Posterior vena cava (tissue), 2 donors: Measurements from ENCODE around the gene FLII. TPM values are rescaled to one million over a fixed set of nuclear protein-coding genes. Genes with fewer than 3 reads are reported as not detected.
"Not testable (repeated sequence)": the region's sequence is repeated elsewhere in the genome, so short reads cannot be mapped to it uniquely, and the experiment has no call there.

ENCODE experiments used
- DNase-seq: peaks from one replicate; pipeline ENCODE4 v3.0.0-alpha.2; 2020; ENCODE audit warnings: low spot score
- intact Hi-C, 2 donors: fragments of 100-400 bp; cut with DNase I; formaldehyde crosslinking; loops; one replicate each; pipeline versions ENCODE4 v1.14.1 to v1.14.2; 2022 to 2023
- long read RNA-seq, 2 donors: library from polyadenylated mRNA; unstranded; transcript quantifications; one replicate each; pipeline ENCODE4 v2.0.0, GENCODE V29; 2020 to 2021
- total RNA-seq, 2 donors: library from RNA; stranded (reverse); fragmentation: NEBNext Ultra II Directional; extraction: Animal tissue kit (Norgen Biotek cat#: 25700); gene quantifications; one replicate each; pipeline ENCODE4 v1.2.1, GENCODE V29; 2021
- donor health status: DM: yes; HTN: yes; CAD: no.
- donor health status: DM: yes; HTN: yes; CAD: no.

The FLII gene
- 100 to 1,000 TPM; 275 to 418 TPM for total RNA-seq
- long read RNA-seq, donor 1, full-length matches to known transcripts: 23 of 95 reads
- long read RNA-seq, donor 1, partial matches to known transcripts: 43 of 95 reads
- long read RNA-seq, donor 1, other reads (novel, unspliced or antisense): 29 of 95 reads
- long read RNA-seq, donor 2, full-length matches to known transcripts: 25 of 257 reads
- long read RNA-seq, donor 2, partial matches to known transcripts: 202 of 257 reads
- long read RNA-seq, donor 2, other reads (novel, unspliced or antisense): 30 of 257 reads

DNA sequence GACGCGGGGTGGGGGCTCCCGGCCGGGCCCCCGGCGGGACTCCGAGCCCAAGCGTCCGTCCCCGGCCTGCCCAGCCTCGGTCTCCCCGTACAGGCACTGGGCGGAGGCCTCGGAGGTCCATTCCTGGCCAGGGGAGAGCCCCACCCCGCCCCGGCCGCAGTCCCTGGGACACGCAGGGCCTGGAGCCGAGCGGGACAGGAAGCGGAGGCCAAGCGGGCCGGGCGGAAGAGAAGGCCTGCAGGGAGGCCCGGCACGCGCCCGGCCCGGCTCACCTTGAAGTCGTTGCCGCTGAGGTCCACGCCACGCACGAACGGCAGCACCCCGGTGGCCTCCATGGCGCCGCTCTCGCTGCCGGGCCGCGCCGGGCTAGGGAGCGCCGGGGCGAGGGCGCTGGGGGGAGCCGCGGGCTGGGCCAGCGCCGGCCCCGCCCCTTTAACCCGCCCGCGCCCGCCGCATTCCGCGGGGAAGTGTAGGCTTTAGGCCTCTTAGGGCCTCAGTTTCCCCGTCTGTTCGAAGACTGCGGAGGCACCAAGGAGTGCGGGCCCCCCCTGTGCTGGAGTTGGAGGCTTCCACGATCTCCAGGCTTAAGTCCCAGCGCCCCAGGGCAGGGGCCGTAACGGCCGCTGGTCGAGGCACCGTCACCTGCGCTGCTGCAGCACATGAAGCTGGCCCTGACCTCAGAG lies at the start of gene FLII:
Gene FLII (minus strand): TSS at position 383 of the 683 bp plus-strand sequence. CDS start 48 bp downstream, at position 335.
- intact Hi-C loops: no loop called here
- DNase-seq: no peak

DNA sequence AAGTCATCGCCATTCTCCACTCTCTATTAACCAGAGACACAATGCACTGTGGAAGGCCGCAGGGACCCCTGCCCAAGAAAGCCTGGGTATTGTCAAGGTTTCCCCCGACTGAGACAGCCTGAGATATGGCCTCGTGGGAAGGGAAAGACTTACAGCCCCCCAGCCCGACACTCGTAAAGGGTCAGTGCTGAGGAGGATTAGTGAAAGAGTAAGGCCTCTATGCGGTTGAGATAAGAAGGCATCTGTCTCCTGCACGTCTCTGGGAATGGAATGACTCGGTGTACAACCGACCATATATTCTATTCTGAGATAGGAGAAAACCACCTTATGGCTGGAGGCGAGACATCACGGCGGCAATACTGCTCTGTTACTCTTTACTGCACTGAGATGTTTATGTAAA lies 44.7 kb upstream of the FLII start:
- intact Hi-C loops, DNase-seq: not testable (repeated sequence)

DNA sequence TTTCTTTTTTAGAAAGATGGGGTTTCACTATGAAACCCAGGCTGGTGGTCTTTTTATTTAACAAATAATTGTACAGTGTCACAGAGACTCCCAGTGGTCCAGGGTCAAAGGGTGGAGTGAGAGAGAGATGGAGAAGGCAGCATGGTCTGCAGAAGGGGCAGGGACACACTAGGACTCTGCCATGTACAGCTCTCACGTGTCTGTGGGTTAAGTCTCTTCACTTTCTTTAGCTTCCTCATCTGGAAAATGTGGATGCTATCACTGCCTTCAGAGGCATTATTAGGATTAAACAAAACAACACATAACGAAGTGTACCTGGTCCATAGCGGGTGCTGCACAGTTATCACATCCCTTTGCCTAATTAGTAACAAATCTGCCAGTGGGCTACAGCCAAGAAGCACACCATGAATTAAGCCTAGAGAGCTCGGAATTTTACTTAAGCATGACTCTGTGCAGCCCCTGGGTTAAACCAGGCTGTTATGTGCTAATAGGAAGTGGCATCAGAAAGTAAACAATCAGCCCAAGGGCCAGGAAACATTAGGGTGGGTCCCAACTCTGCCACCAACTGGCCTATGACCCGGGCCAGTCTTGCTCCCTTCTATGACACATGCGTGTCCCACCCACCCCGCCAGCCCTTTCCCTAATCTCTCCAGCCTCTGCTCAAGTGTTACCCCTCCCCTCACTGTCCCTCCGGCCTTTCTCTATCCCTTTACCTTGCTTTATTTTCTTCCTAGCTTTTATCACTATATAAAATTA lies 42.4 kb upstream of the FLII start:
- intact Hi-C loops: no loop called here
- DNase-seq: no peak

DNA sequence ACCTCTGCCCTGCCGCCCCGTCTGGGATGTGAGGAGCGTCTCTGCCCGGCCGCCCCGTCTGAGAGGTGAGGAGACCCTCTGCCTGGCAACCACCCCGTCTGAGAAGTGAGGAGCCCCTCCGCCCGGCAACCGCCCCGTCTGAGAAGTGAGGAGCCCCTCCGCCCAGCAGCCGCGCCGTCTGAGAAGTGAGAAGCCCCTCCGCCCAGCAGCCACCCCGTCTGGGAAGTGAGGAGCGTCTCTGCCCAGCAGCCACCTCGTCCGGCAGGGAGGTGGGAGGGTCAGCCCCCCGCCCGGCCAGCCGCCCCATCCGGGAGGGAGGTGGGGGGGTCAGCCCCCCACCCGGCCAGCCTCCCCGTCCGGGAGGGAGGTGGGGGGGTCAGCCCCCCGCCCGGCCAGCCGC lies 39.5 kb upstream of the FLII start:
- intact Hi-C loops: loop anchor here in 1 of 2 donors (5.0 kb wide), 1 partner anchor 351 kb away; no protein-coding TSS in a partner anchor
- DNase-seq: not testable (repeated sequence)

DNA sequence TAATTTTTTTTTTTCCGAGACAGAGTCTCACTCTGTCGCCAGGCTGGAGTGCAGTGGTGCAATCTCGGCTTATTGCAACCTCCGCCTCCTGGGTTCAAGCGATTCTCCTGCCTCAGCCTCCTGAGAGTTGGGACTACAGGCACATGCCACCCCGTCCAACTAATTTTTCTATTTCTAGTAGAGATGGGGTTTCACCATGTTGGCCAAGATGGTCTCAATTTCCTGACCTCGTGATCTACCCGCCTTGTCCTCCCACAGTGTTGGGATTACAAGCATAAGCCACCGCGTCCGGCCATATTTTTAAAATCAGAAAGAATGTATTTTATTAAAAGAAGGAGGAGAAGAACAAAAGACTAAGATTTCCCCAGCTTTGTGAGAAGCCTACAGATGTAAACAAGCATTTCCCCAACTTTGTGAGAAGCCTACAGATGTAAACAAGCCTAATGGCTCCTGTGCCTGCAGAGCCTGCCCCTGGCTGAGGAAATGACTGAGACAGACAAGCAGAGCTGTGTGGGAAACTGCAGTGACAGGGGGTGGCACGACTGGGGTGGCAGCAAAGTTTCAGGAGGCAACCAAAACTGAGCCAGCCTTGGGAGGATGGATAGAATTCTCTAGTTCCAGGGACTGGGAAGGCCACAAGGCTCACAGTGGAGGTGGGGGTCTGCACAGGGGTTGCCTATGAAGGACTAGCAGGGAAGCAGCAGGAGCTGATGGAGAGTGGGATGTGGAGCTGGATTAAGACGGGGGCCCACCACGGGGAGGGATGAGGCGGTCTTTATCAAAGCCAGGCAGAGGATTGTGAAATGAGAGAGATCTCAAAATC lies 33.4 kb upstream of the FLII start:
- DNase-seq: peak; percentile 41
- intact Hi-C loops: no loop called here

DNA sequence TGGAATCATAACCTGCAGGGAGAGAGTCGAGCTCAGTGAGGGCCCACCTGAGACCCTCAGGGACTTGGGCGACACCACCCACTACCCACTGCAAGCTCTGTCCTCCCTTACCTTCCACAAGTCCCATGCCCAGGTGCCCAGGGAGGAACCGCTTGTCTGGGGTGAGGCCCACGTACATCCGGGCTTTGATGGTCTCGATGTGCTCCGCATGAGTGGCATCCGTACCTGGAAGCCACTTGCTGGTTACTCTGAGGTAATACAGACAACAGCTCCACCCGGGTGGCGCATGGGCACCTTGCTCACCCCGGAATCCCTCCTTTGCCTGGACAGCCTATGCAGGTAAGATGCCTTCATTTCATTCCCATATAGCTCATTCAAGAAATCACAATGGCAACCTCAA lies 26.8 kb upstream of the FLII start:
- no peak for DNase-seq
- intact Hi-C loops: no loop called here

DNA sequence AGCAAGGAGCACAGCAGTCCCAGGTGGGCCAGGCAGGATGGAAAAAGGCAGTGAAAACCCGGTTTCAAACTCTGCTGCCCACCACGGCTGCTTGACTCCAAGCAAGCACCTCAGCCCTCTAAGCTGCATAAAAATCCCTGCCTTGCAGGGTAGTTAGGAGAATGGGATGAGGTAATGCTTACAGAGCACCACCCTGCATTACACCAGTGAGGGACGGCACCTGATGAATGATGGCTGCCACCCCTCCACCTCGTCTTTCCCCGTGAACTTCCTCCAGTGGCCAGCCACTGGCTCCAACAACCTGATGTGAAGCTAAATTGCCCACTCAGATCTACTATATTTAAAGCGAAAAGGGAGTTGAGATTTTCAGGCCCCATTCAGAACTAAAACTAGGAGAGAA lies 23.2 kb upstream of the FLII start:
- intact Hi-C loops: no loop called here

DNA sequence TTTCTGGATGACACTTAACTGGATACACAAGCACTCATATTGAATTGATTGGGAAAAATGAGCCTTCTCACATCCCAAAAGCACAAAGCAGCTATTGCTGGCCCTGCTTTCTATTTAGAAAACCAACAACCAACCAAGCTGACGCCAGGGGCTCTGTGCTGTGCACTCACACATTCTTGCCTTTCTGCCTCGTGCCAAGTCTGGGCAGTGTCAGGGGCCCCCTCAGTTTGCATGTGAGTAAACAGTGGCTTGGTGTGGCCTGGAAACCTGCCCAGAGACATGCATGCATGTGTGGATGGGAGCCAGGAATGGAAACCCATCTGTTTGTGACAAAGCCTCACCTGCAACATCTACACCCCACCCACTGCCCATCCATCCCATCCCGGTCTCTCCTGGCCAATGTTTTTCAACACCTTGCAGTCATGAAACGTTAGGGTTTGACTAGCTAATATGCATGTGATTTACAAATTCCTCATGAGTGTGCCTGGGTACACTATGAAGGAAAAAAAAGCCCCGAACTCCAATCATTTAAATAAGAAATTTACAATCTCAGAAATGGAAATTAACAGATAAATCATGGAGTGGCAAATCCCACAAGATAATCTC lies 22.3 kb upstream of the FLII start:
- no peak for DNase-seq
- intact Hi-C loops: no loop called here

More for the DNA sequence above, 23.2 kb upstream of the FLII start:
- DNase-seq: no peak

DNA sequence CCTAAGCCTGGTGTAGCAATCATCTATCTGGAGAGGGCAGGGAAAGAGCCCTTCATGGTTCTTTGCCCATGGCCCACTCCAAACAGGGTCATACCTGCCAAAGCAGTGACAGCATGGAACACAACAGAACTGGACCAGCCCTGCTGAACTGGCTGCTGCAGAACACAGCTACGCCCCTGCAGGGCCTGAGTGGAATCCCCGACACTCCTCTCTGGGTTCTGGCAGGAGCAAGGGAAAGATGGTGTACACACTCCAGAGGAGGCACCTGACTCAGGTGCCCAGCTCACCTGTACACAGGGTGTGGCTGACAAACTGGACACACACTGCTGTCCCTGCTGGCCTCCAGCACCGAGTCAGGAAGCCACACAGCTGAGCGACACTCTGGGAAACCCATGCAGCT lies 21.7 kb upstream of the FLII start:
- intact Hi-C loops: no loop called here
- DNase-seq: no peak

DNA sequence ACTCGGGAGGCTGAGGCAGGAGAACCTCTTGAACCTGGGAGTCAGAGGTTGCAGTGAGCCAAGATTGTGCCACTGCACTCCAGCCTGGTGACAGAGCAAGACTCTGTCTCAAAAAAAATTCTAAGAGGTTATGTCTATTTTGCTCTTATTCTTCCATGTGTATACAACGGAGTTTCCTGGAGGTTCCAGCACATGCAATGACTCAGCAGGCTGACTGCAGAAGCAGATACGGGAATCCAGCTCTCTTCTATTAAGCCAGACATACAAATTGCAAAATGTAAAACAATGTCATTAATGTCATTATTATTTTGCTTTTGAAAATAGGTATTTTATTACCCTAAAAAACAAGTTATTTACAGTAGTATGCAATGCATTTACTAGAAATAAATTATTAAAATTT lies 20.3 kb upstream of the FLII start:
- intact Hi-C loops: no loop called here

DNA sequence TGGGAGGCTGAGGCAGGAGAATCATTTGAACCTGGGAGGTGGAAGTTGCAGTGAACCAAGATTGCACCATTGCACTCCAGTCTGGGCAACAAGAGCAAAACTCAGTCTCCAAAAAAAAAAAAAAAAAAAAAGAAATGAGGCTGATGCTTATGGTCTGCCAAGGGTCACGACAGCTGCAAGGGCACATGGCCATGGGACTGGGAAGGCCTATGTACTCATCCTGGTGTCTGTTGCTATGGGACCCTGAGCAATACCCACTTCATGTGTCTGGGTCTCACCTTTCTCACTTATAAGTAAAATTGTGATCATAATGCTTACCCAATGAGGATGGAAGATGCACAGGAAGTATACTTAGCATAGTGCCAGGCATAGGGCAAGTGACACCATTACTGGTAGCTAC lies 18.5 kb upstream of the FLII start:
- intact Hi-C loops: no loop called here
- DNase-seq: no peak

More for the DNA sequence above, 20.3 kb upstream of the FLII start:
- no peak for DNase-seq

DNA sequence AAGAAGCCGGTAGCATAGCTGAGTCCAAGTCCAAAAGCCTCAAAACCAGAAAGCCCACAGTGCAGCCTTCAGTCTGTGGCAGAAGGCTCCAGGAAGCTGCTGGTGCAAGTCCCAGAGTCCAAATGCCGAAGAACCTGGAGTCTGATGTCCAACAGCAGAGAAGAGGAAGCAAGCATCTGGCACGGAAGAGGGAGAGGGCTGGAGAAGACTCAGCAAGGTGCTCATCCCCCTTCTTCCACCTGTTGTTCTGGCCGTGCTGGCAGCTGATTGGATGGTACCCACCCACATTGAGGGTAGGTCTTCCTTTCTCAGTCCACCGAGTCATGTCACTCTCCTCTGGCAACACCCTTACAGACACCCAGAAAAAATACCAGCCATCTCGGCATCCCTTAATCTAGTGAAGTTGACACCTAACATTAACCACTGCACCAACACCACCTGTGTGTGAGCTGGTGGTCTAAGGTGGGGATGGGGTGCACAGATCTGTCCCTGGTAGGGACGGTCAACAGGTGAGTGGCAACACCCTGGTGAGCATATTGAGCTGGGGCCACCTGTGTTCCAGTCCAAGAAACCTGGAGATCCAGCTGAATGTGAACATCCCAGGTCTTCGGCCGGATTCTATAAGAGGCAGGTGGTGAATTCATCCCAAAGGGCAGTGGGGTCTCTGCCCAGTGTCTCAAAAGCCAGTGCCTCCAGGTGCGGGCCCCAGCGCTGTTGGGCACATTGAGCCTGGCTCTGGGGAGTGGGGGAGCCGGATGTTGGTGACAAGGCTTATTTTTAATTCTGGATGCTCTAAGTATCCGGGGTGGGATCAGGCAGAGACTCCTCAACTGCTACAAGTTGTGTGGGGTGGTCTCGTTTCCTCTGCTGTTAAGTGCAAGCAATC lies 11.8 kb upstream of the FLII start:
- intact Hi-C loops: no loop called here
- DNase-seq: no peak

DNA sequence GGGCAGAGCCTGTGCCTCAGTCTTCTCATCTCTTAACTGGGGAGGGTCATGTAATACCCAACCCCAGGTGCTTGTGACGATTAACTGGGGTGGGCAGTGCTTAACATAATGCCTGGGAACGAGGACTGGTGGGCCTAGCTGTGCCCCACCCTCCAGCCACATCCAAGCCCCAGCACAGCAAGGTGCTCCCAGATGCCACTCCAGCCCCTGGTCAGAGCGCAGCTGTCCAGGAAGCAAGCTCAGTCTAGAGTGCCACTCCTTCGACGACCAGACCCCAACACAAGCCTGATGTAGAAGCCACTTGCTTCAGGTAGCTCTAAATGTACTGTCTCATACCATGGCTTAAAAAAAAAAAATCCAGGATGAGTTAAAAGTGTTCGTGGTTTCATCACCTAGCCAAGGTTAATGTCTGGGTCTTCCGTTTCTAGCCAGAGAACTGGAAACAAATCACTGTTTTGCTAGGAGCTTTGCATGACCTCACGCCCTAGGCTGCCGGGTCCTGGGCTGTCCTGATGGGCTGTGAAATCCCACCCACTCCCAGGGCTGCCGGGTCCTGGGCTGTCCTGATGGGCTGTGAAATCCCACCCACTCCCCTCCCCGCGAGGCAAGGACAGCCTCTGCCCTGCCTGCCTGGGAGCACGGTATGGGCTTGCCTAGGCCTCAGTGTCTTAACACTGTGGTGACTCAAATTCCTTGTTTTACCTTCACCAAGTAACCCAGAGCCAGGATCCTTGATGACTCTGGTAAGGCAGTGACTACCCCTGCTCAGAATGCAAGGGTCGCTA lies 9.6 kb upstream of the FLII start:
- intact Hi-C loops: no loop called here
- no peak for DNase-seq

DNA sequence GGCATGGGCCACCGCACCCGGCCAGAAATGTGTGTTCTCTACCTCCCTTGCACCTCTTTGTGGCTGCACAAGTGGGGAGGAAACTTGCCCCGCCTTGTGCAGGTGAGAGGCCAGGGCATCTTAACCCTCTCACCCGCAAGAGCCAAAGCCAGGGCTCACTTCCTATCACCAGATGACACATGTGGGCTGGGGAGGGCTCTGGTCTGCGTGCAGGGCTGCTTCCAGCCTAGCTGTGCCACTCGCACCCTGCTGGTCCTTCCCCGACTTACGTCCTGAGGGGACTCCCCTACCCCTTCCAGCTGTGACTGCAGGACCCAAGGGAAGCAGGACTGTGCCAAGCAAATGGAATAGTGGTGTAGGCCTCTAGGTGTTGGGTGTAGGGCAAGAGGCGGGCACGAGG lies 8.8 kb upstream of the FLII start:
- DNase-seq: no peak
- intact Hi-C loops: no loop called here

DNA sequence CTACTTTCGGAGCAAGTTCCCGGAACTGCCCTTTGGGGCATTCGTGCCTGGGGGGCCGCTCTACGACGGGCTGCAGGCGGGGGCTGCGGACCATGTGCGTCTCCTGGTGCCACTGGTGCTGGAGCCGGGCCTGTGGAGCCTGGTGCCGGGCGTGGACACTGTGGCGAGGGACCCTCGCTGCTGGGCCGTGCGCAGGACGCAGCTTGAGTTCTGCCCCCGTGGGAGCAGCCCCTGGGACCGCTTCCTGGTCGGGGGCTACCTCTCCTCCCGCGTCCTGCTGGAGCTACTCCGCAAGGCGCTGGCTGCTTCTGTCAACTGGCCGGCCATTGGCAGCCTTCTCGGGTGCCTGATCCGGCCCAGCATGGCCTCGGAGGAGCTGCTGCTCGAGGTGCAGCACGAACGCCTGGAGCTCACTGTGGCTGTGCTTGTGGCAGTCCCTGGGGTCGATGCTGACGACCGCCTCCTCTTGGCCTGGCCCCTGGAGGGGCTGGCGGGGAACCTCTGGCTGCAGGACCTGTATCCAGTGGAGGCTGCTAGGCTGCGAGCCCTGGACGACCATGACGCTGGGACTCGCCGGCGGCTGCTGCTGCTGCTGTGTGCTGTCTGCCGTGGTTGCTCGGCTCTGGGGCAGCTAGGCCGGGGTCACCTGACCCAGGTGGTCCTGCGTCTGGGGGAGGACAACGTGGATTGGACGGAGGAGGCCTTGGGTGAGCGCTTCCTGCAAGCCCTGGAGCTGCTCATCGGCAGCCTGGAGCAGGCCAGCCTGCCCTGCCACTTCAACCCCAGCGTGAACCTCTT lies 5.5 kb upstream of the FLII start:
- intact Hi-C loops: no loop called here
- no peak for DNase-seq

DNA sequence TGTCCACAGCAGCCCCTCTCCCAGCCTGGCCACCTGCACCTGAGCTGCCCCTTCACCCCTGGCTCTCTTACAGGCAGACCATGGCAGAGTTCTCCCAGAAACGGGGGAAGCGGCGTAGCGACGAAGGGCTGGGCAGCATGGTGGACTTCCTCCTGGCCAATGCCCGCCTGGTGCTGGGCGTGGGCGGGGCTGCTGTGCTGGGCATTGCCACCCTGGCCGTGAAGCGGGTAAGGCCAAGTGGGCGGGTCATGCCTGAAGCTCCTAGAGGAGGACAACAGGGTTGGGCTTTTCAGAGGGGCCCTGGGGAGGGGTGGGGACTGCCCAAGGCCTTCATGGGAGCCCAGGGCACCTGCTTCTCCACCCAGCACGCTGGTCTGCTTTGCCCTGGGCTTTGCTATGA lies 4.1 kb upstream of the FLII start:
- DNase-seq: no peak
- intact Hi-C loops: no loop called here

DNA sequence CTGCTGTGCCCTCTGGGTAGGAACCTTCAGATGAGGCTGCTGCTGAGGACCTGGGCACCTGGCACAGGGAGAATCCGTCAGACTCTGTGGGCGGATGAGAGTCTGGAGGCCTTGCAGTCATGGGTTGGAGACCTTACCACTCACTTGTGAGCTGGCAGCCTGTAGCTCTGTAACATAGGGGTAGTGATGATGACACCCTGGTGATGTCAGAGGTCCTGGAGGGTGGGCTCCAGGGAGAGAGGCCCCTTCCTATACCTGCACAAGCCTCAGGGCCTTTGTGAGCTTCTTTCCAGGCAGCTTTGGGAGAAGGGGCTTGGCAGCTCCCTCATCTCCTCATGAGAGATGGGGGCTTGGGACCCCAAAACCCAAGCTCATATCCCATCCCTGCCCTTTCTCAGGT lies 3.6 kb upstream of the FLII start:
- intact Hi-C loops: no loop called here
- no peak for DNase-seq
